ENCODE results near the gene KMO. TPM values are rescaled to one million over a fixed set of nuclear protein-coding genes. Genes with fewer than 3 reads are reported as not detected.

Gene KMO
- total RNA-seq, 4 donors from 2014 or later = 0.62 to 3.1 (median 1.1) TPM; not detected in 1

DNA sequence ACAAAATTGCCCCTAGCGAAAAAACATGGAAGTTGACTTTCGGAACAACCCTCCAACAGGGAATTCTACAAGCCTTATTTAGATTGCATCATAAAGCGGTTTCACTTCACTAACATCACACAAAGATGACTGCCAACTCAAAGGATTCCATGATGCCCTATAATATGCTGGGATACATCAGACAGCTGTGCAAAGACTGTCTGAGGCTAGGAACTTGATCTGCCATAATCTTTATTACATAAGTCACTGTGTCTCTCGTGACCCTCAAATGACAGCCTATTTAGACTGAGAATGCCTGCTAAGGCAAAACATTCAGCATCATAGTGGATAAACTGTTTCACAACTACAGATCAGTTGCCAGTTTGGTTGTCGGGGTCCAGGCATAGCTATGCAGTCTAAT is 36.4 kb upstream of the KMO start:
- H3K27me3 ChIP-seq = no peaks in the 10 kb centered on the region
- H3K27ac ChIP-seq = no peak overlapping the region
- TF ChIP-seq POLR2AphosphoS5 (IDR thresholded peaks at IDR 0.05) (no peak), CTCF (IDR thresholded peaks at IDR 0.05) (no peak), EP300 (IDR thresholded peaks at IDR 0.05) (no peak), POLR2A (IDR thresholded peaks at IDR 0.05) (no peak)
- WGBS, 2 donors (ENCODE audit: low coverage in 1 of 2) = 88% methylated on average over 4 of the region's 5 CpGs; no CpG with 5 or more reads in 1 of the 2 donors
- no peak overlapping the region for H3K4me3 ChIP-seq
- no peaks in the 10 kb centered on the region for H3K4me1 ChIP-seq
- H3K9me3 ChIP-seq = no peaks in the 10 kb centered on the region
- peaks cover 5 to 76% of the 10 kb centered on the region in 2 donors for H3K36me3 ChIP-seq
- ATAC-seq = no peak

DNA sequence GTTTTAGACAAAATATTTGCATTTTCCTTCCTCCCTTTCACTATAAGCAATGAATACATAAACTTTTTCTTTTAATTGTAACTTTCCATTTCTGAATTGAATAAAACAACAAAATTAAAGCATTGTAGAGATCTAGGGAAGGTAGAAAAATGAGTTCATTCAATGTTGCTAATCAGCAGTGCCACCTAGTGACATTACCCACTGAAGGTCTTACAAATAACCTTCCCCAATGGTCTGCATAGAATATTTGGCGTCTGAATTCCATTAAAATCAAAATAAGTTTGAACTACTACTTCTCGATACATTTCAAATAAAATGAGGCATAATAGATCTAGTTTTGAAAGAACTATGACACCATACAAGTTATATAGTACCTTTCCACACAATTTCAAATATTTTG is 32.3 kb upstream of the KMO start:
- H3K9me3 ChIP-seq = no peaks in the 10 kb centered on the region
- ATAC-seq = no peak
- H3K27me3 ChIP-seq = no peaks in the 10 kb centered on the region
- H3K4me1 ChIP-seq = no peaks in the 10 kb centered on the region
- TF ChIP-seq POLR2A (IDR thresholded peaks at IDR 0.05) (no peak), CTCF (IDR thresholded peaks at IDR 0.05) (no peak)
- 78 to 84% methylated on average over 2 of the region's 2 CpGs for WGBS, 2 donors (ENCODE audit: low coverage in 1 of 2)
- H3K4me3 ChIP-seq = no peak overlapping the region
- H3K36me3 ChIP-seq = peaks cover 5 to 100% of the 10 kb centered on the region in 2 donors
- no peak overlapping the region for H3K27ac ChIP-seq

DNA sequence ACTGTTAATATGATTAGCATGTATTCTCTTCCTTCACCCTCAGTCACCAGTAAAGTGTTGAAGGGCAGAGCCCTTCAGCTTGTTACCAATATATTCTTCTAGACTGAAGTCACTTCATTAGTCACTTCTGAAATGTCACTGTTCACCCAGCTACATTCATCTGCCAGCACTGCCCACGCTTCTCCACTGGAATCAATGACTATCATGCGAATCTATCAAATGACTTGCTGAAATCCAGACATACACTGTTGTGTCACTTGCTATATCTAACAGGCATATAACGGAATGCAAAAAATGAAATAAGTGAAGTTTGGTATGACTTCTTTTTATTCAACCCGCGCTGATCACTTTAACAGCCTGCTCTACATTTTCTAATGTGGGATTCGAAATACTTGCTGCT is 28.7 kb upstream of the KMO start:
- TF ChIP-seq POLR2A (IDR thresholded peaks at IDR 0.05) = no peak
- TF ChIP-seq CTCF (IDR thresholded peaks at IDR 0.05) = no peak
- WGBS, 2 donors (ENCODE audit: low coverage in 1 of 2) = 91 to 93% methylated on average over 5 to 6 of the region's 6 CpGs
- no peak for ATAC-seq

DNA sequence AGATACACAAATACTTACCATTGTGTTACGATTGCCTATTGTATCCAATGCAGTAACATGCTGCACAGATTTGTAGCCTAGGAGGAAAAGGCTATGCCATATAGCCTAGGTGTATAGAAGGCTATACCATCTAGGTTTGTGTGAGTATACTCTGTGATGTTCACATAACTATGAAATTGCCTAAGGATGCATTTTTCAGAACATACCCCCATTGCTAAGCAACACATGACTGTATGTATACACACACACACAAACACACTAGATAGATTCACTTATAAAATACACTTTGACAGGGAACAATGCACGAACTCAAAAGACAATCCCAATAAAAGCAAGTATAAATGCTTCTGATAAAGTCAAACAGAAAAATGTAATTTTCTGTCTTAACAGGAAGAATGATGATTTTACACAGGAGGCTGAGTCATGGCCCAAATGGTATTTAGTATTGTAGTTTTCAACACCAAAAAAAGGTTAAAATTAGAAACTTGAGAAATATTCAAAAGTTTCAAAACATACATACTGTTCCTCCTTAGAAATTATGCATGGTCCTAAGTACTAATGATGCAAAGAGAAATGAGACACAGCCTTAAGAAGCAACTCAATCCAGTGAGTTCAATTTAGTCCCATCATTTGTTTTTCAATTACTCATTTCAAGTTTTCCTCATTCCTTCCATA is 24.9 kb upstream of the KMO start:
- ATAC-seq = no peak
- 84 to 88% methylated on average over 2 of the region's 2 CpGs for WGBS, 2 donors (ENCODE audit: low coverage in 1 of 2)
- TF ChIP-seq CTCF (IDR thresholded peaks at IDR 0.05) = no peak
- TF ChIP-seq EP300 (IDR thresholded peaks at IDR 0.05) = no peak
- TF ChIP-seq POLR2AphosphoS5 (IDR thresholded peaks at IDR 0.05) = no peak
- no peak for TF ChIP-seq POLR2A (IDR thresholded peaks at IDR 0.05)
- H3K27me3 ChIP-seq = no peaks in the 10 kb centered on the region
- H3K4me1 ChIP-seq = no peaks in the 10 kb centered on the region
- no peak overlapping the region for H3K4me3 ChIP-seq
- peaks cover 5 to 100% of the 10 kb centered on the region in 2 donors for H3K36me3 ChIP-seq
- H3K27ac ChIP-seq = no peak overlapping the region
- no peaks in the 10 kb centered on the region for H3K9me3 ChIP-seq

More for the DNA sequence above, 28.7 kb upstream of the KMO start:
- H3K27ac ChIP-seq = no peak overlapping the region
- H3K36me3 ChIP-seq = peaks cover 3 to 100% of the 10 kb centered on the region in 2 donors
- H3K9me3 ChIP-seq = no peaks in the 10 kb centered on the region
- H3K4me3 ChIP-seq = no peak overlapping the region
- H3K4me1 ChIP-seq = no peaks in the 10 kb centered on the region
- H3K27me3 ChIP-seq = no peaks in the 10 kb centered on the region

- Histone ChIP-seq H3K27me3 (no peaks in the 10 kb centered on the region), H3K4me1 (peaks cover 2 to 16% (median 3%) of the 10 kb centered on the region in 3 donors), H3K36me3 (peaks cover 4 to 58% of the 10 kb centered on the region in 2 donors), H3K27ac (no peak overlapping the region), H3K9me3 (no peaks in the 10 kb centered on the region), H3K4me3 (no peak overlapping the region)
- TF ChIP-seq CTCF (IDR thresholded peaks at IDR 0.05) = no peak
- no peak for TF ChIP-seq POLR2AphosphoS5 (IDR thresholded peaks at IDR 0.05)
- TF ChIP-seq POLR2A (IDR thresholded peaks at IDR 0.05) = no peak
- no peak for TF ChIP-seq EP300 (IDR thresholded peaks at IDR 0.05)
- 81 to 82% methylated on average over 5 of the region's 5 CpGs for WGBS, 2 donors (ENCODE audit: low coverage in 1 of 2)
- ATAC-seq = no peak
Observed at GRCh38 chr1:241513378-241513777, 18.8 kb upstream of the KMO start.
